Measurements from ENCODE around the gene TMEM54.

The TMEM54 gene

GRCh38 chr1:32894019-32894600 lies 7.1 kb downstream of the TMEM54 start:
- no peak for DNase-seq

GRCh38 chr1:32893198-32894018 lies 7.8 kb downstream of the TMEM54 start:
- no peak for DNase-seq

GRCh38 chr1:32892368-32893197 lies 8.6 kb downstream of the TMEM54 start:
- no peak for DNase-seq

GRCh38 chr1:32891630-32892029 lies 9.6 kb downstream of the TMEM54 start:
- DNase-seq: no peak

- DNase-seq: no peak
Measured at GRCh38 chr1:32891241-32891570, 10.0 kb downstream of the TMEM54 start.

GRCh38 chr1:32890516-32891240 lies 10.5 kb downstream of the TMEM54 start:
- DNase-seq: no peak

- DNase-seq: no peak
Measured at GRCh38 chr1:32889731-32890278, 11.4 kb downstream of the TMEM54 start.

GRCh38 chr1:32888677-32889420 lies 12.3 kb downstream of the TMEM54 start:
- DNase-seq: no peak

GRCh38 chr1:32888134-32888533 lies 13.1 kb downstream of the TMEM54 start:
- no peak for DNase-seq

- no peak for DNase-seq
Measured at GRCh38 chr1:32887623-32888022, 13.6 kb downstream of the TMEM54 start.

- DNase-seq: no peak
Measured at GRCh38 chr1:32886828-32887414, 14.3 kb downstream of the TMEM54 start.

GRCh38 chr1:32886004-32886827 lies 15.0 kb downstream of the TMEM54 start, which contains the start of gene HPCA:
HPCA (plus strand) TSS chr1:32886491; CDS start chr1:32888899, 2,408 bp downstream.
- DNase-seq: no peak

- DNase-seq: no peak
Measured at GRCh38 chr1:32885676-32886003, 15.5 kb downstream of the TMEM54 start.

GRCh38 chr1:32884726-32885125 lies 16.5 kb downstream of the TMEM54 start:
- no peak for DNase-seq

- no peak for DNase-seq
Measured at GRCh38 chr1:32884032-32884372, 17.2 kb downstream of the TMEM54 start.

GRCh38 chr1:32883338-32884031 lies 17.7 kb downstream of the TMEM54 start:
- no peak for DNase-seq

GRCh38 chr1:32881871-32882850 lies 19.0 kb downstream of the TMEM54 start:
- no peak for DNase-seq

- DNase-seq: no peak
Measured at GRCh38 chr1:32881291-32881690, 19.9 kb downstream of the TMEM54 start.

- no peak for DNase-seq
Measured at GRCh38 chr1:32878637-32879041, 22.6 kb downstream of the TMEM54 start.

All from GF-D8 (cell line).